K562 (cell line): ENCODE results near the gene VSTM1. TPM values are rescaled to one million over a fixed set of nuclear protein-coding genes. Genes with fewer than 3 reads are reported as not detected.

Experiments used
- BCL6 ChIP-seq: fragments of 250-450 bp; sonication (Bioruptor Pico); IDR thresholded peaks from 2 replicates; pipeline ENCODE4 v1.4.0; 2020
- BMI1 ChIP-seq: fragments of 150-350 bp; IDR thresholded peaks from 2 replicates; pipeline ENCODE4 v1.6.1; 2014; ENCODE audit warnings: low read length
- CBFB ChIP-seq: sonication (generic); formaldehyde crosslinking; IDR thresholded peaks from 2 replicates; pipeline ENCODE4 v1.4.0; 2020; ENCODE audit warnings: mild to moderate bottlenecking, missing genetic modification reagents
- EZH2 ChIP-seq: IDR thresholded peaks from 2 replicates; pipeline ENCODE4 v1.6.1; 2012; ENCODE audit warnings: low read depth, mild to moderate bottlenecking, inconsistent platforms, low read length, borderline replicate concordance
- FOXM1 ChIP-seq, 2 experiments: fragments of 450-650 bp in 1 of 2; sonication (generic) in 1 of 2; formaldehyde crosslinking in 1 of 2; IDR thresholded peaks; 2 replicates each; pipeline versions ENCODE4 v1.6.1 to v1.9.0; 2017 to 2022; ENCODE audit warnings: low read depth in 2 of 2, mild to moderate bottlenecking in 2 of 2, missing genetic modification reagents in 1 of 2, moderate library complexity in 1 of 2
- HDAC2 ChIP-seq: fragments of 450-650 bp; IDR thresholded peaks from 2 replicates; pipeline ENCODE4 v1.6.1; 2016; ENCODE audit warnings: mild to moderate bottlenecking
- ILF3 ChIP-seq: fragments of 450-650 bp; IDR thresholded peaks from 2 replicates; pipeline ENCODE4 v1.6.1; 2018; ENCODE audit warnings: antibody characterized with exemption, mild to moderate bottlenecking, moderate library complexity, borderline replicate concordance
- MAZ ChIP-seq, 2 experiments: fragments of 450-650 bp in 1 of 2; sonication (generic) in 1 of 2; formaldehyde crosslinking; IDR thresholded peaks in 1 of 2; conservative IDR thresholded peaks in 1 of 2; 2 replicates each; pipeline versions ENCODE4 v1.4.0 to v1.5.0; 2020; ENCODE audit warnings: mild to moderate bottlenecking in 1 of 2, missing genetic modification reagents in 1 of 2
- NFE2L1 ChIP-seq: fragments of 450-650 bp; IDR thresholded peaks from 2 replicates; pipeline ENCODE4 v1.6.1; 2016; ENCODE audit warnings: missing genetic modification characterization, low read depth, mild to moderate bottlenecking, missing compliant biosample characterization, moderate library complexity, borderline replicate concordance
- NUFIP1 ChIP-seq: fragments of 450-650 bp; IDR thresholded peaks from 2 replicates; pipeline ENCODE4 v1.6.1; 2018; ENCODE audit not compliant: partially characterized antibody
- POLR2A ChIP-seq: fragments of 450-650 bp; conservative IDR thresholded peaks from 2 replicates; pipeline ENCODE4 v1.6.1; 2016
- PPARD ChIP-seq: fragments of 250-450 bp; sonication (Bioruptor Pico); IDR thresholded peaks from 2 replicates; pipeline ENCODE4 v1.8.0; 2022; ENCODE audit warnings: inconsistent platforms, mild to moderate bottlenecking, moderate library complexity
- RUNX1 ChIP-seq: sonication (generic); IDR thresholded peaks from 2 replicates; pipeline ENCODE4 v1.6.1; 2016; ENCODE audit warnings: antibody characterized with exemption, low read depth
- SP1 ChIP-seq: sonication (generic); formaldehyde crosslinking; IDR thresholded peaks from 2 replicates; pipeline ENCODE4 v1.8.1; 2022; ENCODE audit warnings: mild to moderate bottlenecking, missing genetic modification reagents
- SREBF1 ChIP-seq: fragments of 150-350 bp; IDR thresholded peaks from 2 replicates; pipeline ENCODE4 v1.6.1; 2014; ENCODE audit warnings: antibody characterized with exemption, low read depth, low read length, borderline replicate concordance
- TAF7 ChIP-seq: fragments of 450-650 bp; IDR thresholded peaks from 2 replicates; pipeline ENCODE4 v1.6.1; 2016; ENCODE audit warnings: missing genetic modification characterization, missing compliant biosample characterization
- TCF3 ChIP-seq: sonication (generic); formaldehyde crosslinking; IDR thresholded peaks from 2 replicates; pipeline ENCODE4 v1.4.0; 2020; ENCODE audit warnings: mild to moderate bottlenecking, missing genetic modification reagents
- ZFPM2 ChIP-seq: fragments of 250-450 bp; sonication (Bioruptor Pico); IDR thresholded peaks from 2 replicates; pipeline ENCODE4 v1.5.1; 2022; ENCODE audit warnings: mild to moderate bottlenecking
- ZKSCAN8 ChIP-seq: fragments of 200-800 bp; sonication (Bioruptor generic); IDR thresholded peaks from 2 replicates; pipeline ENCODE4 v1.6.1; 2016; ENCODE audit warnings: missing genetic modification characterization, missing compliant biosample characterization
- ZNF143 ChIP-seq: sonication (generic); formaldehyde crosslinking; IDR thresholded peaks from 2 replicates; pipeline ENCODE4 v1.9.0; 2022; ENCODE audit warnings: mild to moderate bottlenecking, missing genetic modification reagents
- ZNF224 ChIP-seq: sonication (generic); formaldehyde crosslinking; IDR thresholded peaks from 2 replicates; pipeline ENCODE4 v1.8.0; 2022; ENCODE audit warnings: mild to moderate bottlenecking, missing genetic modification reagents
- polyA plus RNA-seq, 8 experiments: library from polyadenylated mRNA; depleted of rRNA in 4 of 8; stranded (reverse) in 5 of 8; unstranded in 3 of 8; fragments of >200 nt; fragmentation: Nextera tagmentation in 2 of 8; fragmentation: Illumina TruSeq in 1 of 8; extraction: Ambion mirVana in 2 of 8; extraction: Trizol in 1 of 8; gene quantifications; 2 replicates each; pipeline versions ENCODE4 v1.2.1 to v1.2.3, GENCODE V29; 2011 to 2014; ENCODE audit warnings: inconsistent platforms in 1 of 8, missing spikeins in 1 of 8
- total RNA-seq, 7 experiments: library from RNA; depleted of rRNA in 6 of 7; stranded (reverse); fragments of >200 nt in 6 of 7; fragmentation: Illumina TruSeq in 2 of 7; extraction: Trizol in 2 of 7; gene quantifications; 2 replicates each; pipeline versions ENCODE4 v1.2.1 to v1.2.3, GENCODE V29; 2011 to 2021; ENCODE audit warnings: low replicate concordance in 1 of 7
- TF ChIP-seq, protein P1 (sequence below): fragments of 200-800 bp; sonication (Bioruptor generic); IDR thresholded peaks from 2 replicates; pipeline ENCODE4 v1.6.1; 2017; ENCODE audit warnings: missing genetic modification characterization, missing compliant biosample characterization
- TF ChIP-seq, protein P2 (sequence below): fragments of 250-450 bp; sonication (Bioruptor Pico); IDR thresholded peaks from 2 replicates; pipeline ENCODE4 v1.4.0; 2020

Gene VSTM1
- total and polyA plus RNA-seq, 9 of the 15 experiments (the other 6 are each of a cell fraction or from before 2014, with no cell fraction given): not detected

DNA sequence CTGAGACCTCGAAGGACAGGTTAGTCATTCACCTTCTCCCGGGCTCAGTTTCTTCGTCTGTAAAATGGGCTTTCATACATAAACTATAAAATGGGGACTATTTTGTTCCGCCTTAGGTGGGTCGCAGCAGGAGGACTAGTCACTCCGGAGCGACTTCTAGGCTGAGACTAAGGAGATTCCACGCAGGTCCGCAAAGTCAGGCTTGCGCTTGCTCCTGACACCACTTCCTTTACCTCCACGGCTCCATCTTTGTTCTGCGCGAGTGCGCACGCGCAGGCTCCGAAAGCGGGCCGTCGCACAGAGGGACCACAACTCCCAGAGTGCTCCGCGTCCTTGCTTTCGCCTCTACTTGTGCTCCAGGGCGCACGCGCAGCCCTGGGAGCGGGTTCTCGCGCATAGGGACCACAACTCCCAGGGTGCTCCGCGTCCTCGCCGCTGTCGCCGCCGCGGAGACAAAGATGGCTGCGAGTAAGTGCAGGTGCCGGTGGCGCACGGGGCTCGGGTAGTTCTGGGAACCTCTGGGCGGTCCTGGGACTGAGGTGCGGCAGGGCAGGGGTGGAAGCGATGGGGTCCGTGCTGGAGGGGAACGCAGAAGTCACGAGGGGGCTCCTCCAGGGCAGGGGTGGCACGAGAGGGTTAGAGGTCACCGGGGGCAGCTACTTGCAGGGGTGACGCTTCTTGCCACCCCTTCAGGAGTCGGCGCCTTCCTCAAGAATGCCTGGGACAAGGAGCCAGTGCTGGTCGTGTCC is 38.9 kb upstream of the VSTM1 start, which contains the start of gene NDUFA3 (continued):
- TF ChIP-seq ZNF143 (peak; percentile 97), ZNF224 (CRISPR knock-in tag) (no peak), ZFPM2 (no peak), PPARD (CRISPR knock-in tag) (no peak), BMI1 (no peak), EZH2 (no peak), TAF7 (peak; percentile 66), RUNX1 (no peak), SREBF1 (peak; percentile 68; the same call in 1 of the 2 replicates), TCF3 (no peak), FOXM1 (IDR thresholded peaks at IDR 0.05; ENCODE audit: low read depth) (no peak), FOXM1 (CRISPR knock-in tag; IDR thresholded peaks at IDR 0.05; ENCODE audit: low read depth) (no peak), HDAC2 (peak; percentile 100), SP1 (peak; percentile 80; the same call in 1 of the 2 replicates), POLR2A (peak; percentile 92), CBFB (CRISPR knock-in tag) (0 out of 2 replicates have a peak, but pooled peaks have one; percentile 29), NFE2L1 (tag) (no peak), MAZ (CRISPR knock-in tag; conservative IDR thresholded peaks at IDR 0.05 in 1 of 2, IDR thresholded peaks at IDR 0.05 in 1 of 2) (peak; percentile 52 to 55; a peak in 2 of 4 replicates), NUFIP1 (no peak), BCL6 (CRISPR knock-in tag) (no peak), ILF3 (no peak), ZKSCAN8 (CRISPR knock-in tag) (no peak)
- TF ChIP-seq, protein P1, sequence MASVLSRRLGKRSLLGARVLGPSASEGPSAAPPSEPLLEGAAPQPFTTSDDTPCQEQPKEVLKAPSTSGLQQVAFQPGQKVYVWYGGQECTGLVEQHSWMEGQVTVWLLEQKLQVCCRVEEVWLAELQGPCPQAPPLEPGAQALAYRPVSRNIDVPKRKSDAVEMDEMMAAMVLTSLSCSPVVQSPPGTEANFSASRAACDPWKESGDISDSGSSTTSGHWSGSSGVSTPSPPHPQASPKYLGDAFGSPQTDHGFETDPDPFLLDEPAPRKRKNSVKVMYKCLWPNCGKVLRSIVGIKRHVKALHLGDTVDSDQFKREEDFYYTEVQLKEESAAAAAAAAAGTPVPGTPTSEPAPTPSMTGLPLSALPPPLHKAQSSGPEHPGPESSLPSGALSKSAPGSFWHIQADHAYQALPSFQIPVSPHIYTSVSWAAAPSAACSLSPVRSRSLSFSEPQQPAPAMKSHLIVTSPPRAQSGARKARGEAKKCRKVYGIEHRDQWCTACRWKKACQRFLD (CRISPR knock-in tag): peak; percentile 77; the same call in 1 of the 2 replicates
- TF ChIP-seq, protein P2, sequence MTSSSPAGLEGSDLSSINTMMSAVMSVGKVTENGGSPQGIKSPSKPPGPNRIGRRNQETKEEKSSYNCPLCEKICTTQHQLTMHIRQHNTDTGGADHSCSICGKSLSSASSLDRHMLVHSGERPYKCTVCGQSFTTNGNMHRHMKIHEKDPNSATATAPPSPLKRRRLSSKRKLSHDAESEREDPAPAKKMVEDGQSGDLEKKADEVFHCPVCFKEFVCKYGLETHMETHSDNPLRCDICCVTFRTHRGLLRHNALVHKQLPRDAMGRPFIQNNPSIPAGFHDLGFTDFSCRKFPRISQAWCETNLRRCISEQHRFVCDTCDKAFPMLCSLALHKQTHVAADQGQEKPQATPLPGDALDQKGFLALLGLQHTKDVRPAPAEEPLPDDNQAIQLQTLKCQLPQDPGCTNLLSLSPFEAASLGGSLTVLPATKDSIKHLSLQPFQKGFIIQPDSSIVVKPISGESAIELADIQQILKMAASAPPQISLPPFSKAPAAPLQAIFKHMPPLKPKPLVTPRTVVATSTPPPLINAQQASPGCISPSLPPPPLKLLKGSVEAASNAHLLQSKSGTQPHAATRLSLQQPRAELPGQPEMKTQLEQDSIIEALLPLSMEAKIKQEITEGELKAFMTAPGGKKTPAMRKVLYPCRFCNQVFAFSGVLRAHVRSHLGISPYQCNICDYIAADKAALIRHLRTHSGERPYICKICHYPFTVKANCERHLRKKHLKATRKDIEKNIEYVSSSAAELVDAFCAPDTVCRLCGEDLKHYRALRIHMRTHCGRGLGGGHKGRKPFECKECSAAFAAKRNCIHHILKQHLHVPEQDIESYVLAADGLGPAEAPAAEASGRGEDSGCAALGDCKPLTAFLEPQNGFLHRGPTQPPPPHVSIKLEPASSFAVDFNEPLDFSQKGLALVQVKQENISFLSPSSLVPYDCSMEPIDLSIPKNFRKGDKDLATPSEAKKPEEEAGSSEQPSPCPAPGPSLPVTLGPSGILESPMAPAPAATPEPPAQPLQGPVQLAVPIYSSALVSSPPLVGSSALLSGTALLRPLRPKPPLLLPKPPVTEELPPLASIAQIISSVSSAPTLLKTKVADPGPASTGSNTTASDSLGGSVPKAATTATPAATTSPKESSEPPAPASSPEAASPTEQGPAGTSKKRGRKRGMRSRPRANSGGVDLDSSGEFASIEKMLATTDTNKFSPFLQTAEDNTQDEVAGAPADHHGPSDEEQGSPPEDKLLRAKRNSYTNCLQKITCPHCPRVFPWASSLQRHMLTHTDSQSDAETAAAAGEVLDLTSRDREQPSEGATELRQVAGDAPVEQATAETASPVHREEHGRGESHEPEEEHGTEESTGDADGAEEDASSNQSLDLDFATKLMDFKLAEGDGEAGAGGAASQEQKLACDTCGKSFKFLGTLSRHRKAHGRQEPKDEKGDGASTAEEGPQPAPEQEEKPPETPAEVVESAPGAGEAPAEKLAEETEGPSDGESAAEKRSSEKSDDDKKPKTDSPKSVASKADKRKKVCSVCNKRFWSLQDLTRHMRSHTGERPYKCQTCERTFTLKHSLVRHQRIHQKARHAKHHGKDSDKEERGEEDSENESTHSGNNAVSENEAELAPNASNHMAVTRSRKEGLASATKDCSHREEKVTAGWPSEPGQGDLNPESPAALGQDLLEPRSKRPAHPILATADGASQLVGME (CRISPR knock-in tag): no peak
